HG03060 (cell line): ENCODE data around the gene ZNF536.
"Not testable (repeated sequence)": the region's sequence is repeated elsewhere in the genome, so short reads cannot be mapped to it uniquely, and the experiment has no call there.

Experiments used
- ATAC-seq: cut with Tn5 transposase; IDR thresholded peaks from one replicate; pipeline ENCODE4 v1.9.1; 2021; ENCODE audit warnings: low read depth, moderate number of reproducible peaks; ENCODE audit not compliant: unreplicated experiment

Gene ZNF536

GRCh38 chr19:30408734-30409301, 36.6 kb downstream of the ZNF536 start:
- no peak for ATAC-seq

DNA sequence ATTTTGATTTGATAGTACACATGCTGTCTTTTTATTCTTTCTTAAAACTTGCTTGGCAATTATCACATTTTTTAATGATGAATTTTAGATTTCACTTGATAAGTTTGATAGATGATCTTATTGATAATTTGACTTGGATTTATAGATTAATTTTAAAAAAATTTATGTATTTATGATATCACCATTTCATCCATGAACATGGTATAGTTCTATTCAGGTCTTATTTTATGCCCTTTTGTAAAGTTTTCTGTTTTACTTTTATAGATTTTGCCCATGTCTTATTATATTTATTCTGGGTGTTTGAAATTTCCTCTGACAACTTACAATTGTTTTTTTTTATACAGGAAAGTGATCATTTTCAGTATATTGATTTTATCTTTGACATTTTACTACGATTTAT, 39.5 kb downstream of the ZNF536 start:
- ATAC-seq: no peak

DNA sequence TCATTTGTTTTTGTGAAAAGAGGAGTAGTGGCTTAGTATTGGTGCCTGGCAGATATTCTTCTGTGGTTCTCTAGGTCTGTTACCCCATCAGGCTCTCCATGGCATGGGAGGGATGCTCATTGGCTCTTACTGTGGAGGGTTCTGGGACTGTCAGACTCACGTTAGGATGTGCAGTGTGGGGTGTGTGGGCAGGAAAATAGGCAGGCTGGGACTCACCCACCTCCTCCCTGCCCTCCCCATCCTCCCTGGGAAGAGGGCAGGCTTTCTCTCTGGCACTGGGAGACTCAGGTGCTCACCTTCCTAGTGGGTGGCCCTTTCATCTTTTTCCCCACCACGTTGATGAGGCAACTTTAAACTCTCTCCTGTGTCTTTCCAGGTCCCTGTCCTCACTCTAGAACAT, 44.2 kb downstream of the ZNF536 start:
- no peak for ATAC-seq

GRCh38 chr19:30417166-30417565, 45.0 kb downstream of the ZNF536 start:
- ATAC-seq: not testable (repeated sequence)

- ATAC-seq: no peak
Measured at GRCh38 chr19:30419568-30420180, 47.5 kb downstream of the ZNF536 start.

DNA sequence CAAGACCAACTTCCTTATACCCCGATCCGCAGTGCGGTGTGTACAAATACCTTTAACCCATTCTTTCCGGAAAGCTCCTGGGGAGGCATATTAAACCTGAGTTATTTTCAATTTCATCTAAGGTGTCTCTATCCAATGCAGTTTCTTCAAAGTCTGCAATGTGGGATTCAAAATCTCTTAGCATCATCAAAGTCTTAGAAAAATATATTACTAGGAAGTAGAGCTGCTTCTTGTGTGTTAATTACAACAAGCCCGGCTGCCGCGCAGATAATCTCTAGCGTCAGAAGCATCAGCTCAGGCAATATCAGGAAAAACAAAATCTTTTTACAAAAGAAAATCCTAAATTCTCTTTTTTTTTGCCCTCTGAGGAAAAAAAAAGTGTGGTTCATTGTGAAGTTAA, 48.1 kb downstream of the ZNF536 start:
- ATAC-seq: no peak

DNA sequence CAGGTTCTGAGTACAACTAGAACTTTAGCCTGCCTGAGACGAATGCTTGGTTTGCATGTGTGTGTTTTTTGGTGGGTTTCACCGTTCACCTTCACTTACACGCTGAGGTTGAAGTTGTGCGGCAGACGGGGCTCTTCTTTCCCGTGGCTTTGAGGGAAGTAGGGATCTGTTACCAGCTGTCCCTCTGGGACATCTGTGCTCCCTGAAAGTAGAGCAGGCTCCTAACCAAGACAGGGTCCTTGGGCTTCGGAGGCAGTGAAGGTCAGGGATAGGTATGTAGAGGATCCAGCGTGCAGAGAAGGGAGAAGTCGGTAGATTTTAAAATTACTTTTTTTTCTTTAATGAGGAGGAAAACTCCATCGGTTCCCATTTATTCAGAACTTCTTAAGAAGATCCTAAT, 48.7 kb downstream of the ZNF536 start:
- no peak for ATAC-seq

GRCh38 chr19:30421571-30421970, 49.4 kb downstream of the ZNF536 start:
- ATAC-seq: no peak

- ATAC-seq: no peak
Measured at GRCh38 chr19:30423481-30423880, 51.3 kb downstream of the ZNF536 start.

DNA sequence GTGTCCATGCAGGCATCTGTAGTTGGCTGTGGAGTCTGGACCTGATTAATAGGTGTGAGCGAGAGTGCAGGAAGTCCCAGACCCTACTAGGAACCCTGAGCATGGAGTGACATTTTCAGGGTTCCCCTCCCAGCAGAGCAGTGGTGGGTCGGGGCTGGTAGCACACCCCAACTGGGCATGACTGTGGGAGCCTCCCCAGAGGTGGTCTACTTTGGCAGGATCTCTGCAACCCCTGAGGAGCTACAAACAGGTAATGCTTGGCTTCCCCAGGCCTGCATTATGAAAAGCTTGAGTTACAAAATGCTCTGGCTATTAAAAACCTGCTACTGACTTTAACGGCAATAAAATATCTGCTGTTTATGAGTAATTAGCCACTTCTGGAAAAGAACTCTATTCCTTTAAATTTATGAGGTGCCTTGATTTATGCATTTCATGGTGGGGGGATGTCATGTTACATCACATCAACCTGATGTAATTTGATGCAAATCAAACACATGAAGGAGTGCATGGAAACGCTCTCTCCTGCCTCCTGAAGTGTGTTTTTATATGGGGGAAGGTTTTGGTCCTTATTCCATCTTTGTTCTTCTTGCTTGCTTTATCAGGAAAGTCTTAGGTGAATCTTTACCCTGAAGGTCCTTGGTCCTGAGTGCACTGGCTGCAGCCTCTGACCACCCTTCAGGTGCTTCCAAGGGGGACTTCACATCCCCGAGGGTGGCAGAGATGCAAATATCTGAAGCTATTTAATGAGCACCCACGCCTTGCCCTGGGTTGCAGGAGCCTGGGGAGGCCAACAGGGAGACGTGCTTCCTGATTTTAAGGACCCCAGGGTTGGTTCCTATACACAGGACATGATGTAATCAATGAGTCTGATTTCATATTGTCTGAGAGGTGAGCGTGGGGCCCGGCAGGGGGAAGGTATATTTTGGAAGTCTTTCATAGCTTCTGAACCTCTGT, 54.0 kb downstream of the ZNF536 start:
- ATAC-seq: no peak

DNA sequence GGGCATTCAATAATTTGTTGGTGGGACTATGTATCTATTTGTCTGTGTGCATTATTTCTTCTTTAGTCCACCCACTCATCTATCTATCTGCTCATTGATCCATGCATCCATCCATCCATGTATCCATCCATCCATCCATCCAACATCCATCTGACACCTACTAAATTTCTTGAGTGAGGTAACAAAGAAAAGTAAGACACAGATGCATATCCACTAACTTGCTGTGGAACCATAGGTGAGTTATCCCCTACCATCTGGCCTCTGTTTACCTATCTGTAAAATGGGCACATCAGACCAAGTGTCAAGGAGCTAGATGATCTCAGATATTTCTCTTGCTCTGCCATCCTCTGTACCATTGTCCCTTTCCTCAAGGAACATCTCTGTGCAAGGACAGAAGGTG, 54.7 kb downstream of the ZNF536 start:
- ATAC-seq: no peak

- no peak for ATAC-seq
Measured at GRCh38 chr19:30428092-30428680, 56.0 kb downstream of the ZNF536 start.

GRCh38 chr19:30428844-30429243, 56.7 kb downstream of the ZNF536 start:
- no peak for ATAC-seq

DNA sequence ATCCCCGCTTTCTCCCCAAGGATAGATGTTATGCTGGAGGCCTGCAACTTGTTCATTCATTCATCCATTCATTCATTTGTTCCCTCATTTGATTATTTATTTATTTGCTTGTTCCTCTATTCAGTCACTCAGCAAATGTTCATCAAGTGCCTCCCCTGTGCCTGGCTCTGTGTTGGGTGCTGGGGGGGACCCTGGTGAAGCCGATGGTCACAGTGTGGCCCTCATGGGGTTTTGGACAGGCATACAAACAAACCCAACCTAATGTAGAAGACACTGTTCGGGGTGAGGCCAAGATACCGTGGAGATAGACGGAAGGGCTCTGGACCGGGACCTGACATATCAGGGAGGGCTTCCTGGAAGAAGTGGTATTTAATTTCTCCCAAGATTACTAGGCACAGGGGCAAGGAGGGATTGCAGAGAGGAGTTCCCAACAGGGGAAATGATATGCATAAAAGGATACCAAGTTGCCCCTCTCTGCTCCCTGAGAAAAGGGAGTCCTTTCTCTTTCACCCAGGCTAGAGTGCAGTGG, 58.1 kb downstream of the ZNF536 start:
- ATAC-seq: no peak

DNA sequence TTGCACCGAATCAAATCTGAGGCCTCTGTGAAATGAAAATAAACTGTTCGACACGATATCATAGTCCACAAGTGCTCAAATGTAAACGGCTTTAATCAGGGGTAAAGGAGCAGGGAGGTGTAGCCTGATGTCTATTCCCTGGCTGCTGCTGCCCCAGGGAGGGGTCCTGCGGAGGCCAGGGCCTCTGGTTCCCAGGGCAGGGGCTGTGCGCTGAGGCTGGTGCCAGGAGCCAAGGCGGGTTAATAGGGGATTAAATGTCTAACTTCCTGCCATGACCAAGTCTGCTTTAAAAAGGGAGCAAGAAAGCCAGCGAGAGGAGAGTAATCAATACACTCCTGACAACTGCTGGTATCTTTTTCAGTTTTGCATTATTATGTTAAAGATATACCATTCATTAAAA, 59.4 kb downstream of the ZNF536 start:
- no peak for ATAC-seq

- ATAC-seq: no peak
Measured at GRCh38 chr19:30434797-30435594, 62.8 kb downstream of the ZNF536 start.

- ATAC-seq: no peak
Measured at GRCh38 chr19:30437869-30438268, 65.7 kb downstream of the ZNF536 start.

DNA sequence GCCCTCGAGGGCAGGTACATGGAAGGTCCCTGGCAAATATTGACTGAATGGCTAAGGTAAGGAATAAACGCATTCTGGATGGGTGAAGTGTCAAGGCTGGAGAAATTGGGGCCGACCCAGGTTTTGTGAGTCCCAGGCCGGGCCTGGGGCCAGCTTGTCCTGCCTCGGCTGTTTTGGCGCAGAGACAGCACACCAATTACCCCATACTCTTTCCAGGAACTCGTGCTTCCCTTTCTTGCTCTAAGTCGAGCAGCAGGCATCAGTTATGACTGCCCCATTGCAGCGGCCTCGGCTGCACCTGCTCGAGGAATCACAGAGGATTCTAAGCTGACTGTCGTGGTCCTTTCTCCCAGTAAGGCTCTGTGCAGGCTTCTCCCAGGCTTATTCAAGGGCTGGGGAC, 67.1 kb downstream of the ZNF536 start:
- no peak for ATAC-seq

DNA sequence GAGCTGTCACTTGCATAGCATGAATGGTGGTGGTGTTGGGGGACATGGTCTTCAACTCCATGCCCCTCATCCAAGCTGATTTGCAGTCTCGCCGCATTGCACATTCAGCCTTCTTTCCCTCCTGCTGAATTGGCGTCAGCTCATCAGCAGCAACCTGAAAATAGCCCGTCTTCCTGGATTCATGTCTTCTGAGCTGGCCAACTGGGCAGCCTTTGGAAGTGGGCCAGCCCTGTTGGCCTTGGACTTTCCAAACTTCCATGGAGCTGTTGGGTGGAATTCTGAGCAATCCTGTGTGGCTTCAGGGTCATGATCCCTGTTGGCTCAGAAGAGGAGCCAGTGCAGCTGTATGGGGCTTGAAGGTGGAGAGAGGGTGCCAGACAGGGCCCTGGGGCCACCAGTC, 68.8 kb downstream of the ZNF536 start:
- no peak for ATAC-seq

GRCh38 chr19:30442674-30443073, 70.5 kb downstream of the ZNF536 start:
- ATAC-seq: no peak
